ENCODE results near the gene WASHC4. TPM values are rescaled to one million over a fixed set of nuclear protein-coding genes. Genes with fewer than 3 reads are reported as not detected.

The WASHC4 gene
- total RNA-seq, 2 experiments from 2014 or later, result 23.7 to 26.0 TPM

- no peak for DNase-seq
- Mint-ChIP-seq H3K36me3 (ENCODE audit: low read depth) (peaks cover 19% of the 10 kb centered on the region), H3K27me3 (ENCODE audit: low read depth) (no peaks in the 10 kb centered on the region), H3K27ac (no peak overlapping the region), H3K4me1 (ENCODE audit: low read depth) (no peaks in the 10 kb centered on the region), H3K9me3 (no peaks in the 10 kb centered on the region), H3K4me3 (no peak overlapping the region)
- intact Hi-C loops (cut with micrococcal nuclease), result no loop called here
- CTCF ChIA-PET, result no interaction called here
Observed at GRCh38 chr12:105142259-105142658, 34.7 kb downstream of the WASHC4 start.

GRCh38 chr12:105156260-105156659, 48.7 kb downstream of the WASHC4 start:
- no peaks in the 10 kb centered on the region for H3K27me3 Mint-ChIP-seq (ENCODE audit: low read depth)
- no peak overlapping the region for H3K27ac Mint-ChIP-seq
- CTCF ChIA-PET, result no interaction called here
- intact Hi-C loops (cut with micrococcal nuclease), result no loop called here
- DNase-seq, result no peak
- no peak overlapping the region for H3K4me3 Mint-ChIP-seq
- peaks cover 5% of the 10 kb centered on the region for H3K4me1 Mint-ChIP-seq (ENCODE audit: low read depth)
- H3K9me3 Mint-ChIP-seq, result no peaks in the 10 kb centered on the region
- H3K36me3 Mint-ChIP-seq (ENCODE audit: low read depth), result peaks cover 16% of the 10 kb centered on the region

GRCh38 chr12:105157606-105158005, 50.1 kb downstream of the WASHC4 start:
- CTCF ChIA-PET, result no interaction called here
- H3K27ac Mint-ChIP-seq, result no peak overlapping the region
- H3K36me3 Mint-ChIP-seq (ENCODE audit: low read depth), result peaks cover 16% of the 10 kb centered on the region
- H3K4me3 Mint-ChIP-seq, result no peak overlapping the region
- peaks cover 5% of the 10 kb centered on the region for H3K4me1 Mint-ChIP-seq (ENCODE audit: low read depth)
- H3K9me3 Mint-ChIP-seq, result no peaks in the 10 kb centered on the region
- no peak for DNase-seq
- intact Hi-C loops (cut with micrococcal nuclease), result no loop called here
- H3K27me3 Mint-ChIP-seq (ENCODE audit: low read depth), result no peaks in the 10 kb centered on the region

DNA sequence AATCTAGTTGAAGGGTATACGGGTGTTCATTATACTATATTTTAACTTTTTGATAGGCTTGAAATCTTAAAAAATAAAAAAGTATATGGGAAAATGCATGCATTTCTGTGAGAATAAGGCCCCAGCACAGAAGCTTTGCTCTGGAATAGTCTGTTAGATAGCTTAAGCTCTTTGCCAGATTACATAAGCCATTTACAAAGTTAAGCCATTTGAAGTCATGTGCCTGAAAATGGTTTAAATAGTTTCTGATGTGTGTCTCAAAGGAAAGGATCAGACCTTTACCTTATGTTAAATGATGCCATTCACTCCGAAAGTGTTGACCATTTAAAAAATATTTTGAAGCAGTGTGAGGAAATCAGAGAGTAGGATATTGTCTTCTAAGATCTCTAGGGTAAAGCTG, 51.3 kb downstream of the WASHC4 start:
- CTCF ChIA-PET, result no interaction called here
- intact Hi-C loops (cut with micrococcal nuclease), result no loop called here
- no peaks in the 10 kb centered on the region for H3K9me3 Mint-ChIP-seq
- peaks cover 7% of the 10 kb centered on the region for H3K4me1 Mint-ChIP-seq (ENCODE audit: low read depth)
- H3K27ac Mint-ChIP-seq, result no peak overlapping the region
- no peak overlapping the region for H3K4me3 Mint-ChIP-seq
- peaks cover 18% of the 10 kb centered on the region for H3K36me3 Mint-ChIP-seq (ENCODE audit: low read depth)
- no peak for DNase-seq
- H3K27me3 Mint-ChIP-seq (ENCODE audit: low read depth), result no peaks in the 10 kb centered on the region

- H3K4me3 Mint-ChIP-seq, result no peak overlapping the region
- H3K4me1 Mint-ChIP-seq (ENCODE audit: low read depth), result peaks cover 8% of the 10 kb centered on the region
- no peaks in the 10 kb centered on the region for H3K9me3 Mint-ChIP-seq
- H3K36me3 Mint-ChIP-seq (ENCODE audit: low read depth), result peaks cover 11% of the 10 kb centered on the region
- intact Hi-C loops (cut with micrococcal nuclease), result no loop called here
- H3K27me3 Mint-ChIP-seq (ENCODE audit: low read depth), result no peaks in the 10 kb centered on the region
- DNase-seq, result no peak
- H3K27ac Mint-ChIP-seq, result no peak overlapping the region
- CTCF ChIA-PET, result interaction anchor here (0.9 kb wide), 1 partner anchor 17 kb away, joined by 4 read pairs; no protein-coding TSS in a partner anchor
Observed at GRCh38 chr12:105162174-105162573, 54.6 kb downstream of the WASHC4 start.

- CTCF ChIA-PET, result no interaction called here
- Mint-ChIP-seq H3K27me3 (ENCODE audit: low read depth) (no peaks in the 10 kb centered on the region), H3K36me3 (ENCODE audit: low read depth) (peaks cover 11% of the 10 kb centered on the region), H3K9me3 (no peaks in the 10 kb centered on the region), H3K27ac (no peak overlapping the region), H3K4me3 (no peak overlapping the region), H3K4me1 (ENCODE audit: low read depth) (peaks cover 7% of the 10 kb centered on the region)
- DNase-seq, result no peak
- intact Hi-C loops (cut with micrococcal nuclease), result no loop called here
Observed at GRCh38 chr12:105164068-105164467, 56.5 kb downstream of the WASHC4 start.

DNA sequence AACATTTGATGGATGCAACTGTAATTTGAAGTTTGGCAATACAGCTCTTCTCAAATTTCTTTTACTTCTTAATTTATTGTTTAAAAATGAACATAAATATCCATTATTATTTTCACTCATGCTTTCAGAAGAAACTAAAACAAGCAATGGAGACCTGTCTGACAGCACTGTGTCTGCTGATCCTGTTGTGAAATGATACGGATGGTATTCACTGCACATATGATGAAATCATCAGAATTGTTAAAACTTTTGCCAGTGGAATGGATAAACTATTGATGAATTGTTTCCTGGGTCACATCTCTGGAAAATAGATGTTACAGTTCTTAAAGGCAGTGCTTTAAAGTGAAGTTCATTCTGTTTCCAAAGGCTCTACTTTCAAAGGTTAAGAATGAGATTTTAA, 59.2 kb downstream of the WASHC4 start:
- H3K36me3 Mint-ChIP-seq (ENCODE audit: low read depth), result peaks cover 7% of the 10 kb centered on the region
- intact Hi-C loops (cut with micrococcal nuclease), result no loop called here

GRCh38 chr12:105167346-105167745, 59.8 kb downstream of the WASHC4 start:
- Mint-ChIP-seq H3K4me3 (no peak overlapping the region), H3K4me1 (ENCODE audit: low read depth) (peaks cover 4% of the 10 kb centered on the region), H3K27ac (no peak overlapping the region), H3K27me3 (ENCODE audit: low read depth) (no peaks in the 10 kb centered on the region), H3K36me3 (ENCODE audit: low read depth) (peaks cover 8% of the 10 kb centered on the region), H3K9me3 (no peaks in the 10 kb centered on the region)
- intact Hi-C loops (cut with micrococcal nuclease), result no loop called here
- no peak for DNase-seq
- CTCF ChIA-PET, result no interaction called here

More for the DNA sequence above, 59.2 kb downstream of the WASHC4 start:
- CTCF ChIA-PET, result no interaction called here
- no peak for DNase-seq
- Mint-ChIP-seq H3K27me3 (ENCODE audit: low read depth) (no peaks in the 10 kb centered on the region), H3K4me1 (ENCODE audit: low read depth) (peaks cover 4% of the 10 kb centered on the region), H3K4me3 (no peak overlapping the region), H3K9me3 (no peaks in the 10 kb centered on the region), H3K27ac (no peak overlapping the region)

- Mint-ChIP-seq H3K9me3 (no peaks in the 10 kb centered on the region), H3K4me3 (no peak overlapping the region), H3K27ac (no peak overlapping the region), H3K27me3 (ENCODE audit: low read depth) (no peaks in the 10 kb centered on the region), H3K36me3 (ENCODE audit: low read depth) (peaks cover 9% of the 10 kb centered on the region), H3K4me1 (ENCODE audit: low read depth) (peaks cover 4% of the 10 kb centered on the region)
- CTCF ChIA-PET, result no interaction called here
- DNase-seq, result no peak
- intact Hi-C loops (cut with micrococcal nuclease), result no loop called here
Observed at GRCh38 chr12:105168006-105168405, 60.5 kb downstream of the WASHC4 start.

- no peak for DNase-seq
- H3K9me3 Mint-ChIP-seq, result no peaks in the 10 kb centered on the region
- H3K27ac Mint-ChIP-seq, result no peak overlapping the region
- no peaks in the 10 kb centered on the region for H3K27me3 Mint-ChIP-seq (ENCODE audit: low read depth)
- no peaks in the 10 kb centered on the region for H3K4me1 Mint-ChIP-seq (ENCODE audit: low read depth)
- no peak overlapping the region for H3K4me3 Mint-ChIP-seq
- H3K36me3 Mint-ChIP-seq (ENCODE audit: low read depth), result peaks cover 10% of the 10 kb centered on the region
- CTCF ChIA-PET, result no interaction called here
- intact Hi-C loops (cut with micrococcal nuclease), result no loop called here
Observed at GRCh38 chr12:105170139-105170538, 62.6 kb downstream of the WASHC4 start.

- no peak for DNase-seq
- Mint-ChIP-seq H3K4me1 (ENCODE audit: low read depth) (no peaks in the 10 kb centered on the region), H3K27ac (peak overlapping the region; percentile 64), H3K36me3 (ENCODE audit: low read depth) (peaks cover 8% of the 10 kb centered on the region), H3K9me3 (no peaks in the 10 kb centered on the region), H3K4me3 (no peak overlapping the region), H3K27me3 (ENCODE audit: low read depth) (no peaks in the 10 kb centered on the region)
- CTCF ChIA-PET, result interaction anchor here (0.7 kb wide), 1 partner anchor 1210 kb away, joined by 4 read pairs; no protein-coding TSS in a partner anchor
- intact Hi-C loops (cut with micrococcal nuclease), result no loop called here
Observed at GRCh38 chr12:105171691-105172436, 64.3 kb downstream of the WASHC4 start.

DNA sequence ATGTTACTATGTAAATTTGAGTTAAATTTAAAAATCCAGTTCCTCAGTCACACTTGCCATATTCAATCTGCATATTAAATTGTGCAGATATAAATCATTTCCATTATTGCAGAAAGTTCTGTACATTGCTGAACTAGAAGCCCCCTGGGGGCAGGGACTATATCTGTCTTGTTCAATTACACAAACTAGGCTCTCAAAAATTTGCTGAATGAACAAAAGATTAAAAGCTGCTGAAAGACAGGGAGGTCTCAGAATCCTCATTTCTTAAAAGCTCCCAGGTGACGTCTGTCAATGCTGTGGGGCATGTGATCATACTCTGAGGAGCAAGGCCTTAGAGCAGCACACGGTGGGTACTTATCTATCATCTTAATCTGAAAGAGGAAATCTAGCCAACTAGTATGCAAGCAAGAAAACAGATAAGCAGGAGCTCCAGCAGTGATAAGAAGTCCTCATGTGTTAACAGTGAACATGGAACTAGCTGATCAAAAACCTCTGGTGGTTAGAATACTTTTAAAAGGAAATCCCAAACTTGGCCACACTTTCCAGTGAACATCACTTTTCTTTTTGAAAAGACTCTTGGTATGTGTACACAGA, 68.0 kb downstream of the WASHC4 start:
- no peak overlapping the region for H3K27ac Mint-ChIP-seq
- DNase-seq, result no peak

DNA sequence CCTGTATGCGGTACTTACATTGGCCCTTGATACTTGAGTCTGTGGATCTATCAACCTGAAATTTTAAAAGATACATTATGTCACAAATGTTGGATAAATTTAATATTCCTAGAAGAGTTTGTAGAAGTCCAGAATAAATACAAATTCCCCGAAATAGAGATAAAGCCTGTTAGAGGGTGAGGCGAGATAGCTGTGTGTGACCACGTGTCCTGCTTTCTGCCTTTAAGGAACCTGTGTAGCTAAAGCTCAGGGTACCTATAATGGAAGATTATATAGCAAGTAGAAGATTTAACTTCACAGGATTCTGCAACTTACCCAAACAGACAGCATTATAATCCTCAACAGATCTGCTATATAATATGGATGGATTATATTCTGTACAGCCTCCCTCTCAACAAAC, 69.7 kb downstream of the WASHC4 start:
- H3K9me3 Mint-ChIP-seq, result peaks cover 13% of the 10 kb centered on the region
- peaks cover 41% of the 10 kb centered on the region for H3K36me3 Mint-ChIP-seq (ENCODE audit: low read depth)
- H3K4me1 Mint-ChIP-seq (ENCODE audit: low read depth), result no peaks in the 10 kb centered on the region
- CTCF ChIA-PET, result no interaction called here
- H3K27ac Mint-ChIP-seq, result peak overlapping the region; percentile 59
- no peaks in the 10 kb centered on the region for H3K27me3 Mint-ChIP-seq (ENCODE audit: low read depth)
- H3K4me3 Mint-ChIP-seq, result no peak overlapping the region
- DNase-seq, result no peak
- intact Hi-C loops (cut with micrococcal nuclease), result no loop called here

More for the DNA sequence above, 68.0 kb downstream of the WASHC4 start:
- Mint-ChIP-seq H3K4me1 (ENCODE audit: low read depth) (no peaks in the 10 kb centered on the region), H3K4me3 (no peak overlapping the region), H3K27me3 (ENCODE audit: low read depth) (no peaks in the 10 kb centered on the region), H3K36me3 (ENCODE audit: low read depth) (peaks cover 27% of the 10 kb centered on the region), H3K9me3 (peaks cover 9% of the 10 kb centered on the region)
- intact Hi-C loops (cut with micrococcal nuclease), result no loop called here
- CTCF ChIA-PET, result no interaction called here
